ENCODE results near the gene TAB2.

TAB2 gene

DNA sequence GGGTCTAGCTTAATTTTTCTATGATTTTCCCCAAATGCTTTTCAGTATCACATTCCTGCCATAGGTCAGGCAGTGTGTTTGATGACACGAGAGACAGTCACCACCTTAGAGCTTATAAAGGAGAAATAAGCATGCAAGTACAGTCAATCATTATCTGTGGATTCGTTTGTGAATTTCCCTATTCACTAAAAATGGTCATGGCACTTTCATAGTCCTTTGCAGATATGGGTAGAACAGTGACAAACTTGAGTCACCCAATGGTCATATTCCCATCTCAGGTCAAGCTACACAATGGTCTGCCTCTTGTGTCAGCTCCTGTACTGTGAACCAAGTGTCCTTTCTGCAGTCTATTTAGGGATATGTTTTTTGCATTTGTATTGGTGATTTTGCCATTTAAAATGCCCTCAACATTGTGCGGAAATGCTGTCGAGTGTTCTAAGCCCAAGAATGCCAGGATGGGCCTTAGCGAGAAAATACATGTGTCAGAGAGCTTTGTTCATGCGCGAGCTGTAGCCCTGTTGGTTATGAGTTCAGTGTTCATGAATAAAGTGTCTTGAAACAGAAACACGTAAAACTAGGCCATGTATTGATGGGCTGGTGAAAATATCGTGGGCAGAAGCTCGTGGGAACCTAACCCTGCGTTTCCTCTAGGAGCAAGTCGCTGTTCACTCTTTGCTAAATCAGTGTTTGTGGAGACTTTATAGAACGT is 102.3 kb downstream of the TAB2 start:
- no peak for DNase-seq (ENCODE audit: low read depth)

DNA sequence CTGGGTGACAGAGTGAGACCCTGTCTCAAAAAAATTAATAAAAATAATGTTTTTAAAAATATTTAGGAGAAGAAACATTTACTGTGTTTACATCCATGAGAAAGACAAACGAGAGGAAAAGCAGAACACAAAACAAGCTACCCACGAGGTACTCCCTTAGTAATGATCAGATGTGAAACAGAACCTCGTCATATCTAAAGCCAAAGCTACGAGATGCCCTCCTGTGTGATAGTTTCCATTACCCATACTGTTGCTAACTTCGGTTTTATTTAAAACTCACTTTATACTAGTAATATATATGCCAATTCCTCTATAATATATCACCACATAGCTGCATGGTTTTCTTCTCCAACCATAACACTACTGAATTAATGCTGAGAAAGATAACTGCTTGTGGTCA is 103.6 kb downstream of the TAB2 start:
- no peak for DNase-seq (ENCODE audit: low read depth)

DNA sequence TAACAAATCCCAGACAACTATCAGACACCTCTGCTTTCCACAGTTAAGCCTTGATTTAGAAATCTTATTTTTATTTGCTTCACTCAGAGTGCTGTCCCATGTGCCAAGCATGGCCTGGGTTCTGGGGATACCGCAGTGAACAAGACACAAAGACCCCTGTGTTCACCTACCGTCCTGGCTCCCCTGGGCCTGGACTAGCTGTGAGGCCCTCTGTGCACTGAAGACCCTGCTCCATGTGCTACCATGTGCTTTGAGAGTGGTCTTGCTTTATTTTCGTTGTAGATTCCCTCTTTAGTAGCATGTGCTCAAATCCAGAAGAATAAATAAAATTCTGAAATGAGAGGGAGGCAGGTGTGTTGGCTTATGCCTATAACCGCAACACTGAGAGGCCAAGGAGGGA is 105.1 kb downstream of the TAB2 start:
- no peak for DNase-seq (ENCODE audit: low read depth)

DNA sequence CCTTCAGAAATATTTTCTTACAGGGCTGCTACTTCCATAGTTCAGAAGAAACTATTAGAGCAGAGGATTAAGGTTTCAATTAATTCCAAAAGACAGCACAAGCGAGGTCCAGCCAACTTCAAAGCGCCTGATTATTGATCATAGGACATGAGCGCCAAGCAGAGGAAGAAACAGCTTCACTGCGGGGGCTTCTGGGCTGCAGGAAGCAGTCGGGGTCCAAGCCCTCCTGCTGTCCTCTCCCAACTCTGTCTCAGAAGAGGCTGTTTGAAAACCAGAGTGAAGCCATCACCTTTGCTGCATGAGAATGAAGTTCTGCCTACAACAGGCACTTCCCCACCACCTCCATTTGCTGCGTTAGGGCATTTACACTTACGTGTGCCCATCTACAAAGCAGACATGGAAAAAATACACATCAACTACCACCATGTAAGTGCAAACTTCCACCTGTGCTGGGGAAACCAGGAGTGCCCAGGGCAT is 106.5 kb downstream of the TAB2 start:
- DNase-seq (ENCODE audit: low read depth) = no peak

DNA sequence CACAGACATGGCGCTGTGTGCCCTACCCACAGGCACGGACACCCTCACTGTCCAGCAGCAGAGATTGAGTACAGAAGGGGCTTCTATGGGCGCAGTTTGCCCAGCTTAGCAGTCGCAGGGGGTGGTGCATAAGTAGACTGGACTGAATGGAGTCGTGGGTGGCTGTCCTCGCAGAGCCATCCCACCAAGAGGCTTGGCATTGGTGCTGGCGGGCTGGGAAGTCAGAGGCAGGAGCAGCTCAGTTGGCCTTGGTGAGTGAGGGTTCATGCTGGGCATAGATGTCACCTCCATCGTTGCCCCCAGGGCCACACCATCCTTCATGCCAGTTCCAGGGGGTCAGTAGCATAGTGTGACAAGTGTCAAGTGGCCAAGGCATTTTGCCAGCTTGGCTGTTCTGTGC is 107.7 kb downstream of the TAB2 start:
- DNase-seq (ENCODE audit: low read depth) = no peak

DNA sequence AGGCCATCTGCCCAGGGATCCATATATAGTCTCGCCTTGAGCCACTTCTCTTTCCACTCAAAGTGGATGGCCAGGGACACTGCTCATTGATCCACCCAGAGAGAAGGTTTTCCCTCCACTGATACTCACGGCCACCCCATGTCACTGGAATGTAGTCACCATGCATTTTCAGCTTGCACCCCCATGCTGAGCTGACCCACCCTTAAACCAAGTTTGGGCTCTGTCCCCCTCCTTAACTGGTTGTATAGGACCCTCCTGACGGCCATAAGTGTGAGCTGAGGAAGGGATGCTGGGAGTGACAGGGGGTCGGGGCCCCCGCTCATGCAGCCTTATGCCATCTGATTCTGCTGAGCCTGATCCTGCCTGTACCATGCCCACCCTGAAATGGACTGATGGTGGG is 108.2 kb downstream of the TAB2 start:
- no peak for DNase-seq (ENCODE audit: low read depth)

DNA sequence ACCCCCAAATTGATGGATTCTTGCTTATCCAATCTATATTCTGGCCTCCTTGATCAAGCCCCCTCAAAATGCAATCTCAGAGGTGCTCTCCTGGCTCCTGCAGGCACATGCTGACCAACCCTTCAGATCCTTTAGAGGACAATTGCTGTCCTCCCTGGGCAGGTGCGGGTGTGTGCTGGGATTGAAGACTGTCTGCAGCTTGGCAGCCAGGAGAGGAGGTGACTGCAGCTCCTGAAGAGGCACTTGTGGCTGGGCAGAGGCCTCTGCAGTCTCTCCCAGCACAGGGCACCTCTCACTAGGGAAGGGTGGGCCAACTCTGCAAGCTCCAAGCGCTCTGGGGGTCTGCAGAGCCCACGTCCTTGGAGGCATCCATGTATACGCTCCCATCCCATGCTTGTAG is 111.1 kb downstream of the TAB2 start:
- no peak for DNase-seq (ENCODE audit: low read depth)

DNA sequence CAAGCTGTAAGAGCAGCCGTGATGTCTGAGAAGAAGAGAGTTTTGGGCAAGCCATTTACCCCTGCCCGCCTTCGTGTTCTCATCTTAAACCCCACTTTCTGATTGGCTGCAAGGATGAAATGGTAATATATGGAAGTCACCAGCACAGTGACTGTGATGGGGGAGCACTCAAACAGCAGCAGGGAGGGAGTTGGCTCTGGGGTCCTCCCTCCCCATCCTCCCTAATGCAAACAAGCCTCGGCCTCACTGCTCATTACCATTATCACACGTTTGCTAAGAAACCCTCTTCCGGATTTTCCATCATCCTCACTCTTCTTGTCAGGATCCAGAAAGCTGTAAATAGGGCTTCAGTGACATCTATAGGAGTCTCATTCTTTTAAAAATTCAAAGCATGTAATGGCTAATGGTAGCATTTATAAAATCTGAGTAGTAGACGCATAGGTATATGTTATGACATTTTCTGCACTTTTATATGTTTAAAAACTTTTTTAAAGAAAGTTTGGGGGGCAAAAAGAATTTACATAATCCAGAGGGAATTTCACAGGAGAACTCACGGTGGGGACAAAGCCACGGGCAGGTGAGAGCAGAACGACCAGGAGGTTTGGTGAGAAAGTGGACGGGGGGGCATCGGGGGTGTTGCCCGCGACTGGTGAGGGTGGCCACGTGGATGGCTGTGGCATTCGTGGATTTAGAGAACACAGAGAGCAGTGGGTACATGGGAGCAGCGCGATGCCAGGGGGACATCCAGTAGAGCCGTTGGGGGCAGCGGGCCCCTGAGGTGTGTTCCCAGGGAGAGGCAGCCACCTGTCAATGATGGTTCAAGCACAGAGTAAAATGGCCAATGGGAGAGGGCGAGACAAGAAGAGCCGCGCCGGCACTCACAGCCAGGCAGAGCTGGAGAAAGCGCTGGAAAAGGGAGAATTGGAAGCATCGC is 112.2 kb downstream of the TAB2 start:
- no peak for DNase-seq (ENCODE audit: low read depth)

DNA sequence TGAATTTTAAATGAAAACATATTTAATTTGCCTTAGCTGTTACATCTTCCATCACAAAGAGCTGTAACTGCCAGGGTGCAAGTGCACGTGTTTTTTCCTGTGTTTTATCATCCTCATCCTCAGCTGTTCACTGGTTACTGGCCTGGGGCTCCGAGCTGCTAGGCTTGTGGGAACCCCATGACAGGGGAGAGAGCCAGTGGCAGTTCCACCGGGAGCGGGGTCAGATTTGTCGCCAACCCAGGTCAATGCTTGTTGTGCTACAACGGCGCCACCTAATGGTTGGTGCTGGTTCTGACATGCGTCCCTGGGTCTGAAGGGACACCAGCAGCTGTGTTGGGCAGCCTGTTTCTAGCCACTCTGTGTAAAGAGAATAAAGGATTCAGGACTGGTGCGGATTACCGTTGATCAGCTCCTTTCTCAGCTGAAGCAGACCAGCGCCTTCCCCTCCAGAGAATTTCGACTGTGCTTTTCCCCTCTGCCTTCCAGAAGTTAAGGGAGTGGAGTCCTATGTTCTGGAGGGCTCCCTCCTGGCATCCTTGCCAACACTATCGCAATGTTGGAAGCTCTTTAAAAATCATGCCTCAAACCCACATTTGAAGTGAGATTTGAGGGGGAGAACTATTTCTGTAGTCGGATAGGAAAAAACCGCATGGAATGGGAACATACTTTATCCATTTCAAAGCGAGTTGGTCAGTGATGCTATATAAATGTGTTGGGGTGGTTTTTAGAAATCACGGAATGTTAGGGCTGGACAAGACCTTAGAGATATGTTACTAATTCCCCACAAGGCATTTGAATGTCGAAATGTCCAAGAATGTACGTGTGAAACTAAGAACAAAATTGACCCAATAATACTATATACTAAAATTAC is 114.6 kb downstream of the TAB2 start:
- DNase-seq (ENCODE audit: low read depth) = peak; percentile 82

DNA sequence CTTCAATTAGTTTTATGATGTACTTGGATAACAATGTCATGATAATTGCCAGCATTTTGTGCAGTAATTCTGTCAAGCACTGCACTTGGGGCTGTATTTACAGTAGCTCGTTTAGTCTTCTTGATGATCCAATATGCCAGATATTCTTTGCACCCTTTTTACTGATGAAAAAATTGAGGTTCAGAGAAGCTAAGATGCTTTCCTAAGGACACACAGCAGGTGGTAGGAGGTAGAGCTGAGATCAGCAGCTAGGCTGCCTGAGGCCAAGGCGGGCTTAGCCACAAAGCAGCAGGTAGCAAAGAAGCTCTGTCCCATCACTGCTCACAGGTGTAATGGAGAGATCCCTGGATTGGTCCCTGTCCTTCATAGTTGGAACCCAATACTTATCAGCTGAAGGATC is 115.9 kb downstream of the TAB2 start:
- DNase-seq (ENCODE audit: low read depth) = no peak

DNA sequence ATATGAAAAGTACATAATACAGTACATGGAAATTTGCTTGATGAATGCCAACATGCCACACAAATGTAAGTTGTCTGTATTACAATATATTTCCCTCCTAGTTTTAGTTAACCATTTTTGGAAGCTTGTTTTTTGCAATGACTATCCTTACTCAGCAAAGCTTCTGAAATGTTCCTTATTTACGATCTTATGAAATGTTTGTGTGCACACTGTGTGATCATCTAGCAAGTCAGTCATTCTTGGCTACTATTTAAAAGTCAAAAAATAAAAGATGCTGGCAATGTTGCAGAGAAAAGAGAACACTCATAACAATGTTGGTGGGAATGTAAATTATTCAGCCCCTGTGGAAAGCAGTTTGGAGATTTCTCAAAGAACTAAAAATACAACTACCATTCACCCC is 116.4 kb downstream of the TAB2 start:
- no peak for DNase-seq (ENCODE audit: low read depth)

DNA sequence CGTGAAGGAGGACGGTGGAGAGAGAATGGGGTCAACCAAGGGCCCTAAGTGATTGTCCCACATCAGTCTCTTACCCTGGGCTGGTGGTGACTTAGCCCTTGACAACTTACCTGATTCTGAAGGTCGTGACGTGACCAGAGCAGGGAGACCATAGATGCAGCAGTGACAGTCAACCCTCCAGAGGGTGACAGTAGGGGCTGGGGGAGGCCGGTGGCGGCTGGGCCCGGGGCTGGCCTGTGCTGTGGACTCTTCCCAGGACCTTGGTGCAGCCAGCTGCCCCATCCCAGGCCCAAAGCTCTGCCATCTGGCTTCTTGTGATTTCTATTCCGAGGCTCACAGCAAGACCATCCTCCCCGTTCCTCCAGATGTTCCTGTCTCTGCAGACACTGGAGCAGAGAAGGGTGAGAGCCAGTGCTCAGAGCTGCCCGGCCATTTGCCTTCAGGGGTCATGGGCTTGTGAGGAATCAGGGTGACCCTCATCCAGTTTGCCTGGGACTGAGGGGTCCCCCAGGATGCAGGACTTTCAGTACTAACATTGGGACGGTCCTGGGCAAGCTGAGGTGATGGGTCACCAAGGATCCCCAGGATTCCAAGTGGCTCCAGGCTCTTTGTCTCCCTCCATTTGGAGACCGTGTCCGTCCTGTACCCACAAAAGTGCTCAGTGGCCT is 118.5 kb downstream of the TAB2 start:
- DNase-seq (ENCODE audit: low read depth) = no peak

DNA sequence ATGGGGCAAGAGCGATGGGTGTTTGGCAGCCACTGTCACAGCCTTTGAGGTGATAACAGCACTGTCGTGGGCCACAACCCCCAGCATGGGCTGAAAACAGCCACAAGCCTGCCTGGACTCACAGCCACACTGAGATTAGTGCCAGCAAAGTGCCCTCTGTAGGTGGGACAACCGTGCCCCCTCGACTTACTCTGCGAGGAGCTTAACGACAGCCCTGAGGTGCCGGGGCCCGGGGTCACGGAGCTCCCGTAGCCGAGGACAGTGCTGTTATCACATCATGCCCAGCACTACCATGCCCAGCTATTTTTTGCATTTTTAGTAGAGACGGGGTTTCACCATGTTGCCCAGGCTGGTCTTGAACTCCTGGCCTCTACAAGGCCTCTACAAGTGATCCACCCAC is 119.1 kb downstream of the TAB2 start:
- DNase-seq (ENCODE audit: low read depth) = no peak

DNA sequence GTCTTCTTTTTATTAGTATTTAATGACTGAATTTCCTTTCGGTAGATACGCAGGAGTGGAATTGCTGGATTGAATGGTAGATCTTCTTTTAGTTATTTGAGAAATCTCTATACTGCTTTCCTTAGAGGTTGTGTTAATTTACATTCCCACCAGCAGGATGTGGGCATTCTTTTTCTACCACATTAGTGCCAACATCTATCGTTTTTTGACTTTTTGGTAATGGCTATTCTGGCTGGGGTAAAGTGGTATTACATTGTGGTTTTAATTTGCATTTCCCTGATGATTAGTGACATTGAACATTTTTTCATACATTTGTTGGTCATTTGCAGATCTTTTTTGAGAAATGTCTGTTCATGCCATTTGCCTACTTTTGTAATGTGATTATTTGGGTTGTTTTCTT is 119.7 kb downstream of the TAB2 start:
- DNase-seq (ENCODE audit: low read depth) = no peak

DNA sequence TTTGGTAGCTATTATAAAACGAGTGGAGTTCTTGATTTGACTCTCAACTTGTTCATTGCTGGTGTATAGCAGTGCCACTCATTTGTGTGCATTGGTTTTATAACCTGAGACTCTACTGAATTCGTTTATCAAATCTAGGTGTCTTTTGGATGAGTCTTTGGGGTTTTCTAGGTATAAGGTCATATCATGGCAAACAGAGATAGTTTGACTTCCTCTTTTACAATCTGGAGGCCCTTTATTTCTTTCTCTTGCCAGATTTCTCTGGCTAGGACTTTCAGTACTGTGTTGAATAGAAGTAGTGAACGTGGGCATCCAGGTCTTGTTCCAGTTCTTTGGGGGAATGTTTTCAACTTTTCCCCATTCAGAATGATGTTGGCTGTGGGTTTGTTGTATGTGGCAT is 121.3 kb downstream of the TAB2 start:
- no peak for DNase-seq (ENCODE audit: low read depth)

DNA sequence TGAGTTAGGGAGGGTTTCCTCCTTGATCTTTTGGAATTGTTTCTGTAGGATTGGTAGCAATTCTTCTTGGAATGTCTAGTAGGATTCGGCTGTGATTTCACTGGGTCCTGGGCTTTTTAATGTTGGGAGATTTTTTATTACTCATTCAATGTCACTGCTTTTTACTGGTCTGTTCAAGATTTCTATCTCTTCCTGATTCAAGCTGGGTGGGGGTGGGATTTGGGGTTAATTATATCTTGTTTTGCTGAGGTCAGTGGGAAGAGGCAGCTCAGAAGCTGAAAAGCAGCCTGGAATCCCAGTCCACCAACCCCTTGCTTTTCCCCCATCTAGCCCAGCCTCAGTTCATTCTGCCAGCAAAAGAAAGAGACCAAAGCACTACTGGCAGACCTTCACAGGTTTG is 122.1 kb downstream of the TAB2 start:
- DNase-seq (ENCODE audit: low read depth) = no peak

DNA sequence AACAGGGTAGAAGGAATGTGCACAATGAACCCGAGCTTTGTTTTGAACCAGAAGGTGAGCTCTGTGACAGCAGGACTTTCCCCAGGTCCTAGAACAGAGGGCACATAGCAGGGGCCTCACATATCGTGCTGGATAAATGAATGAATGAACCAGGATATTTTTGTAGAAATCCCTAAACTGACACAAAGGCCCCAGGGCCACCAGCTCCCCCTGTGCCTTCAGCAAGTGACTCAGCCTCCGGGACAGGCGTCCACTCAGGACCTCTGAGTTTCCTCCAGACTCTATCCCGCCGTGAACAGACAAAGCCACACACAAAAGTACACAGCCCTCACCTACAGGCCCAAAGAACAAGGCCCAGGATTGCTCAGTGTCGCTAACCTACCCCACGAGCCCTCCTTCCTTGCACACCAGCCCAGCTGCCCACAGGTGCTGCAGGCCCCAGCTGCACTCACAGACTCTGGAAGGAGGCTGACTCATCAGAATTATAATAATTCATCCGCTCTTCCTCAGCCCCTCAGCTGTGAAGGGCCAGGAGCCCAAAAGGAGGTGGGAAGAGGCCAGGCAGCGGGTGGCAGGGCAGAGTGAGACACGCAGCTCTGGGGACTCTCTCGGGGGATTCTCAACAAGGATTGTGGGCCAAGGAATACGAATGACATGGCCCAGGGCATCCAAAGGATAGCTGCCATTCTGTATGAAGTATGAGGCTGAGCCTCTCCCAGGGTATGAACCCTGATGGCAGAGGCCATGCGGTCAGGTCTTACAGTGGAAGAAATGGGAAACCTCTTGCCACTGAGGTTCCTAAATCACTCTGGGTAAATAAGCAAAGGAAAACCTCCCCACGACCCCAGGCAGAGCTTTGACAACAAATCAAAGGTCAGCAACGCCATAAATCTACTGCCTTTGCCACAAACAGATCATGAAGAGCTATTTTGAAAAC is 123.5 kb downstream of the TAB2 start:
- no peak for DNase-seq (ENCODE audit: low read depth)

DNA sequence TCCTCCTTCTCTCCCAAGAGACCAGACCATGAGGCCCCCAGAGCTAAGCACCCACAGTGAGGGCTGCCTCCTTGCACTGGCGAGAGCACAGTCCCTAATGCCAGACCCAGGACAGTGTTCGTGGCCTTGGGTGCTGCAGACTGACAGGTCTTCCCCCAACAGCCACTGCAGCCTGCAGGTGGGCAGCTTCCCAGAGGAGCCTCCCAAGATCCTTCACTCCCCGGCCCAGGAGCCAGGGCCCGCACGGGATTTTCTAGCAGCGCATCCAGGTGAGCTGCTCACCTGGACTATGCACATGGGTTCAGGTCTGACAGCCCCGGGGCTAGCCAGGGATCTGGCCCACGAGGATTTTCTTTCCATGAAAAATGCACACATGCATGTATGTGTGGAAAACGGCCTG is 124.2 kb downstream of the TAB2 start:
- no peak for DNase-seq (ENCODE audit: low read depth)

DNA sequence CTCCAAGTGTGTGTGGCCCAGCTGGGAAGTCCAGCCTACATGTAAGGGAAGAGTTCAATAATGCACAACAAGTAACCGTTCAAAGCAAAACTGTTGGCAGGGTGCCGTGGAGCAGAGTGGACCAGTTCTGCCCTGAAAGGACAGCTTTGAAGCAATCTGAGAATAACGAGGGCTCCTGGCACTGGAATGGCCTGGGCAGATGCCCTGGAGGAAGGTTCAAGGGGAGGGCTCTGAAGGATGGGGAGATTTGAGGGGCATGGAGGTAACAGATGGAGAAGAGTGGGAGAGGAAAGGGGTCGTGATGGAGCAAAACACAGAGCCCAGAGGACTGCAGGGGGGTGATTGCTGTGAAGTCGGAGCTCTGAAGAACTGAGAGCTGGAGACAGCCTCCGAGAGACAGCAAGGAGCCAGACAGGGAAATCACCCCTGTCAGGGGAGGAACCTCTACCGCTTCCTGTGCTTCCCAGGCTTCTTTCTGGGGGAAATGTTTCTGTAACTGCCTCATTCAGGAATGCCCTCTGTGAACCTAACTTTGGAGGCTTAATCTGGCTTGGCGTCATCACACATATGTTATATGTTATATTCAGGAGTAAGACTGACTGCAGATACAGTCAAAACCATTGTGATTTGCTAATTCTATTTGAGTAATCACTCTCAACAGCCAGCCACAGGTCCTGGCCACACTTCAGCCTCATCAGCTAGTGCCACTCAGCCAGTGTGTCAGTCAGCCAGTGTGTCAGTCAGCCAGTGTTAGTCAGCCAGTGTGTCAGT is 126.1 kb downstream of the TAB2 start:
- DNase-seq (ENCODE audit: low read depth) = no peak
